C4-2B (cell line): ENCODE measurements around the gene ZNF808.

ENCODE experiments used
- CTCF ChIP-seq: fragments of 450-650 bp; conservative IDR thresholded peaks from 2 replicates; pipeline ENCODE4 v1.5.1; 2017; ENCODE audit warnings: mild to moderate bottlenecking
- ZFX ChIP-seq: fragments of 450-650 bp; IDR thresholded peaks from 2 replicates; pipeline ENCODE4 v1.6.1; 2017

- TF ChIP-seq CTCF (no peak), ZFX (no peak)
Observed at GRCh38 chr19:52541608-52542007, 14.1 kb downstream of the ZNF808 start.
